ENCODE data around the gene GTF3C2.

Gene GTF3C2

DNA sequence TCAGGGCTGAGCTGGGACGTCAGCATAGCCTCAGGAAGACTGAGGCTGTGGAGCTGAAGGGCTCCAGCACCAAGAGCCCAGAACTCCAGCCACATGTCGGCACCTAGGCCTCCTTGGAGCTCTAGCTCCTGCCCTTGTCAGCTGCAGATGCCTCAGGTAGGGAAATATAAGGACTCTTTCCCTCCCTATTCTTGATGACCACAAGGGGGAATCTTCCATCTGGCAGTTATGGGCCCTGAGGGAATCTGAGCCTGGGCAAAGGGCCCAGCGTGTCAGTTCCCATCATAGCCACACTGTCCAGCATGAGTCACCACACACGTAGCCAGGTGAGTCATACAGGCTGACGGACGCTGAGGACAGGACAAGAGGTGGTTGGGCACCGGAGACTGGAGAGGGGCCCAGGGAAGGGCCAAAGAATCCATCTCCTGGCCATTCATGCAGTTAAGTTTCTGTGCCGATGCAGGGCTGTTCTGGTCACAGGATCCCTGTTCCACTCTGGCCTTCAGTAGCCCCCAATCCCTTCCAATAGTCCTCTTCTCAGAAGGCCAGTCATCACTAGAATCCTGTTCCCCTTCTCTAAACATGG lies 35.5 kb downstream of the GTF3C2 start:
- H3K4me1 ChIP-seq (ENCODE audit: control insufficient read depth, insufficient read depth, low read length), result peaks cover 14% of the 10 kb centered on the region
- H3K4me3 ChIP-seq (ENCODE audit: low read depth, low read length), result no peak overlapping the region
- no peaks in the 10 kb centered on the region for H3K9me3 ChIP-seq (ENCODE audit: control insufficient read depth, insufficient read depth, low read depth, low read length)
- H3K36me3 ChIP-seq (ENCODE audit: control insufficient read depth in 2 of 2, insufficient read depth in 1 of 2, low read length in 2 of 2), result peaks cover 0 to 22% of the 10 kb centered on the region in 2 experiments; a peak in 1 of 3 replicates
- H3K27ac ChIP-seq (ENCODE audit: extremely low read depth, low read depth, low read length), result peak overlapping the region; percentile 52; the same call in 1 of the 2 replicates
- POLR2A ChIA-PET, result interaction anchor here (1.2 to 1.4 kb wide), 2 partner anchors 36 to 42 kb away, joined by 3 to 6 read pairs; partner anchors contain the start of gene GTF3C2
- CTCF ChIA-PET, result interaction anchor here (0.6 to 6.5 kb wide), 11 partner anchors 11 to 724 kb away, joined by 3 to 50 read pairs (median 4); partner anchors contain the start of gene UCN
- TF ChIP-seq ZNF184 (tag by site-specific recombination; IDR thresholded peaks at IDR 0.05), result peak; percentile 59; the same call in 1 of the 2 replicates
- TF ChIP-seq, protein P1, sequence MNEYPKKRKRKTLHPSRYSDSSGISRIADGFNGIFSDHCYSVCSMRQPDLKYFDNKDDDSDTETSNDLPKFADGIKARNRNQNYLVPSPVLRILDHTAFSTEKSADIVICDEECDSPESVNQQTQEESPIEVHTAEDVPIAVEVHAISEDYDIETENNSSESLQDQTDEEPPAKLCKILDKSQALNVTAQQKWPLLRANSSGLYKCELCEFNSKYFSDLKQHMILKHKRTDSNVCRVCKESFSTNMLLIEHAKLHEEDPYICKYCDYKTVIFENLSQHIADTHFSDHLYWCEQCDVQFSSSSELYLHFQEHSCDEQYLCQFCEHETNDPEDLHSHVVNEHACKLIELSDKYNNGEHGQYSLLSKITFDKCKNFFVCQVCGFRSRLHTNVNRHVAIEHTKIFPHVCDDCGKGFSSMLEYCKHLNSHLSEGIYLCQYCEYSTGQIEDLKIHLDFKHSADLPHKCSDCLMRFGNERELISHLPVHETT (tag by site-specific recombination; IDR thresholded peaks at IDR 0.05), result peak; percentile 71; the same call in 1 of the 2 replicates
- no peak for TF ChIP-seq ZNF416 (tag by site-specific recombination; IDR thresholded peaks at IDR 0.05)
- 0 out of 2 replicates have a peak, but pooled peaks have one; percentile 15 for TF ChIP-seq ZNF558 (tag by site-specific recombination; IDR thresholded peaks at IDR 0.05)
- TF ChIP-seq, protein P2, sequence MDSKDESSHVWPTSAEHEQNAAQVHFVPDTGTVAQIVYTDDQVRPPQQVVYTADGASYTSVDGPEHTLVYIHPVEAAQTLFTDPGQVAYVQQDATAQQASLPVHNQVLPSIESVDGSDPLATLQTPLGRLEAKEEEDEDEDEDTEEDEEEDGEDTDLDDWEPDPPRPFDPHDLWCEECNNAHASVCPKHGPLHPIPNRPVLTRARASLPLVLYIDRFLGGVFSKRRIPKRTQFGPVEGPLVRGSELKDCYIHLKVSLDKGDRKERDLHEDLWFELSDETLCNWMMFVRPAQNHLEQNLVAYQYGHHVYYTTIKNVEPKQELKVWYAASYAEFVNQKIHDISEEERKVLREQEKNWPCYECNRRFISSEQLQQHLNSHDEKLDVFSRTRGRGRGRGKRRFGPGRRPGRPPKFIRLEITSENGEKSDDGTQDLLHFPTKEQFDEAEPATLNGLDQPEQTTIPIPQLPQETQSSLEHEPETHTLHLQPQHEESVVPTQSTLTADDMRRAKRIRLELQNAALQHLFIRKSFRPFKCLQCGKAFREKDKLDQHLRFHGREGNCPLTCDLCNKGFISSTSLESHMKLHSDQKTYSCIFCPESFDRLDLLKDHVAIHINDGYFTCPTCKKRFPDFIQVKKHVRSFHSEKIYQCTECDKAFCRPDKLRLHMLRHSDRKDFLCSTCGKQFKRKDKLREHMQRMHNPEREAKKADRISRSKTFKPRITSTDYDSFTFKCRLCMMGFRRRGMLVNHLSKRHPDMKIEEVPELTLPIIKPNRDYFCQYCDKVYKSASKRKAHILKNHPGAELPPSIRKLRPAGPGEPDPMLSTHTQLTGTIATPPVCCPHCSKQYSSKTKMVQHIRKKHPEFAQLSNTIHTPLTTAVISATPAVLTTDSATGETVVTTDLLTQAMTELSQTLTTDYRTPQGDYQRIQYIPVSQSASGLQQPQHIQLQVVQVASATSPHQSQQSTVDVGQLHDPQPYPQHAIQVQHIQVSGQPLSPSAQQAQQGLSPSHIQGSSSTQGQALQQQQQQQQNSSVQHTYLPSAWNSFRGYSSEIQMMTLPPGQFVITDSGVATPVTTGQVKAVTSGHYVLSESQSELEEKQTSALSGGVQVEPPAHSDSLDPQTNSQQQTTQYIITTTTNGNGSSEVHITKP (tag by site-specific recombination; IDR thresholded peaks at IDR 0.05), result peak; percentile 73
- no peak for TF ChIP-seq ZNF292 (tag by site-specific recombination; IDR thresholded peaks at IDR 0.05; ENCODE audit: borderline replicate concordance, low read depth)
- TF ChIP-seq MEIS1 (CRISPR knock-in tag; IDR thresholded peaks at IDR 0.05; ENCODE audit: borderline replicate concordance), result no peak
- peak; percentile 52; the same call in 1 of the 2 replicates for TF ChIP-seq REST (tag by site-specific recombination; IDR thresholded peaks at IDR 0.05)
- TF ChIP-seq, protein P3, sequence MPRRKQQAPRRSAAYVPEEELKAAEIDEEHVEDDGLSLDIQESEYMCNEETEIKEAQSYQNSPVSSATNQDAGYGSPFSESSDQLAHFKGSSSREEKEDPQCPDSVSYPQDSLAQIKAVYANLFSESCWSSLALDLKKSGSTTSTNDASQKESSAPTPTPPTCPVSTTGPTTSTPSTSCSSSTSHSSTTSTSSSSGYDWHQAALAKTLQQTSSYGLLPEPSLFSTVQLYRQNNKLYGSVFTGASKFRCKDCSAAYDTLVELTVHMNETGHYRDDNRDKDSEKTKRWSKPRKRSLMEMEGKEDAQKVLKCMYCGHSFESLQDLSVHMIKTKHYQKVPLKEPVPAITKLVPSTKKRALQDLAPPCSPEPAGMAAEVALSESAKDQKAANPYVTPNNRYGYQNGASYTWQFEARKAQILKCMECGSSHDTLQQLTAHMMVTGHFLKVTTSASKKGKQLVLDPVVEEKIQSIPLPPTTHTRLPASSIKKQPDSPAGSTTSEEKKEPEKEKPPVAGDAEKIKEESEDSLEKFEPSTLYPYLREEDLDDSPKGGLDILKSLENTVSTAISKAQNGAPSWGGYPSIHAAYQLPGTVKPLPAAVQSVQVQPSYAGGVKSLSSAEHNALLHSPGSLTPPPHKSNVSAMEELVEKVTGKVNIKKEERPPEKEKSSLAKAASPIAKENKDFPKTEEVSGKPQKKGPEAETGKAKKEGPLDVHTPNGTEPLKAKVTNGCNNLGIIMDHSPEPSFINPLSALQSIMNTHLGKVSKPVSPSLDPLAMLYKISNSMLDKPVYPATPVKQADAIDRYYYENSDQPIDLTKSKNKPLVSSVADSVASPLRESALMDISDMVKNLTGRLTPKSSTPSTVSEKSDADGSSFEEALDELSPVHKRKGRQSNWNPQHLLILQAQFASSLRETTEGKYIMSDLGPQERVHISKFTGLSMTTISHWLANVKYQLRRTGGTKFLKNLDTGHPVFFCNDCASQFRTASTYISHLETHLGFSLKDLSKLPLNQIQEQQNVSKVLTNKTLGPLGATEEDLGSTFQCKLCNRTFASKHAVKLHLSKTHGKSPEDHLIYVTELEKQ (tag by site-specific recombination; IDR thresholded peaks at IDR 0.05; ENCODE audit: borderline replicate concordance), result peak; percentile 79
- TF ChIP-seq ZFP69B (tag by site-specific recombination; IDR thresholded peaks at IDR 0.05), result 0 out of 2 replicates have a peak, but pooled peaks have one; percentile 42
- no peak for TF ChIP-seq ZNF48 (tag by site-specific recombination; IDR thresholded peaks at IDR 0.05)
- TF ChIP-seq INSM2 (tag by site-specific recombination; IDR thresholded peaks at IDR 0.05), result 0 out of 2 replicates have a peak, but pooled peaks have one; percentile 57
- no peak for TF ChIP-seq ZNF10 (tag by site-specific recombination; IDR thresholded peaks at IDR 0.05)
- no peak for TF ChIP-seq ZNF670 (tag by site-specific recombination; IDR thresholded peaks at IDR 0.05; ENCODE audit: low read depth)
- no peak for TF ChIP-seq ZNF664 (tag by site-specific recombination; IDR thresholded peaks at IDR 0.05)
- 0 out of 2 replicates have a peak, but pooled peaks have one; percentile 31 for TF ChIP-seq ZBTB21 (tag by site-specific recombination; IDR thresholded peaks at IDR 0.05)
- TF ChIP-seq SP3 (tag by site-specific recombination; IDR thresholded peaks at IDR 0.05), result 0 out of 2 replicates have a peak, but pooled peaks have one; percentile 26
- TF ChIP-seq ZNF169 (tag by site-specific recombination; IDR thresholded peaks at IDR 0.05), result no peak
- 0 out of 2 replicates have a peak, but pooled peaks have one; percentile 36 for TF ChIP-seq BCL11A (tag by site-specific recombination; IDR thresholded peaks at IDR 0.05; ENCODE audit: low read depth)
- TF ChIP-seq TCF7L2 (IDR thresholded peaks at IDR 0.05; ENCODE audit: borderline replicate concordance, low read depth, low read length), result no peak
- peak; percentile 68 for TF ChIP-seq ZNF600 (tag by site-specific recombination; IDR thresholded peaks at IDR 0.05)
- 0 out of 2 replicates have a peak, but pooled peaks have one; percentile 42 for TF ChIP-seq GLIS2 (tag by site-specific recombination; IDR thresholded peaks at IDR 0.05)
- 0 out of 2 replicates have a peak, but pooled peaks have one; percentile 39 for TF ChIP-seq KLF8 (tag by site-specific recombination; IDR thresholded peaks at IDR 0.05)
